ENCODE results near the gene WHRN.
A peak's percentile ranks its signal among the peaks of the same experiment; 100 is the strongest.

The WHRN gene

DNA sequence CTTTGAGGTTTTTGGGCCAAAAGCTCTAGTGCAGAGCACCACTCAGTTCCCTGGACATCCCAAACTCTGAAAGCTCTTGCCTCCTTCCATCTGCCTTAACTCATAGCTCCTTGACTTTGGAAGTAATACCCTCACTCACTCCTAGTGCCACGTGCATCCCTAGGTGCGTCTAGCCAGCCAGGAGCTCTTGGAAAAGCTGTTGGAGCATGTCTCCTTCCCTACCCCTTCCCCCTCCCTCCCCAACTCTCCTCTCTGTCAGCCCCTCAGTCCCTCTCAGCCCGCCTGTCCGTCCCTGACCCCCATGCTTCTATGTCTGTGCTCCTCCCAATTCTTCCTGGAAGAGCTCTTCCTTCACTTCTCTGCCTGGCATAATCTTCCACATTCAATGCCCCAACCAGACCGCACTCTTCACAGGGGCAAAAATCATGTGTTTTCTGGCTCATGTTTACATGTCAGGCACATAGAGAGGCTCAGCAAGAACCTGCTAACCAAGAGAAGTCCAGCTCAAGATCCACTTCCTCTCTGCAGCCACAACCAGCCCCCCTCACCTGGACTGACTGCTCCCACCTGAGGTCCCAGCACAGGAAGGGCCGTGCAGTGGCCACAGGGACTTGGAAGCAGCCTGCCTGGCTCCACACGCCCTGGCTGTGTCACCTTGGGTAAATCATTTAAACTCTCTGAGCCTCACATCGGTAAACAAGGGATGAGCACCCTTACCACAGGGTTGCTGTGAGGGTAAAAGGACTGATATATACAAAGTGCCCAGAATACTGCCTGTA lies 58.4 kb downstream of the WHRN start:
- DNase-seq, result no peak

DNA sequence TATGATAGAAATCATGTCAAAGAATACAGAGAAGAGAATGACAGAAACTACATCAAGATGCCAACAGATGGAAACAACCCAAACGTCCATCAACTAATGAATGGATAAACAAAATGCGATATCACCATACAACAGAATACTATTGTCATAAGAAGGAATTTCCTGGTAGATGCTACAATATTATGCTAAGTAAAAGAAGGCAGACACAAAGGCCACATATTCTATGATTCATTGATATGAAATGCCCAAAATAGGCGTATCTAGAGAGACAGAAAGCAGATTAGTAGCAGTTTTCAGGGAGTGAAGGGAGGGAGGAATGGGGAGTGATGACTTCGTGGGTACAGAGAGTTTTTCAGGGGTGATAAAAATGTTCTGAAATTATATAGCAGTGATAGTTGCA lies 59.2 kb downstream of the WHRN start:
- no peak for DNase-seq

DNA sequence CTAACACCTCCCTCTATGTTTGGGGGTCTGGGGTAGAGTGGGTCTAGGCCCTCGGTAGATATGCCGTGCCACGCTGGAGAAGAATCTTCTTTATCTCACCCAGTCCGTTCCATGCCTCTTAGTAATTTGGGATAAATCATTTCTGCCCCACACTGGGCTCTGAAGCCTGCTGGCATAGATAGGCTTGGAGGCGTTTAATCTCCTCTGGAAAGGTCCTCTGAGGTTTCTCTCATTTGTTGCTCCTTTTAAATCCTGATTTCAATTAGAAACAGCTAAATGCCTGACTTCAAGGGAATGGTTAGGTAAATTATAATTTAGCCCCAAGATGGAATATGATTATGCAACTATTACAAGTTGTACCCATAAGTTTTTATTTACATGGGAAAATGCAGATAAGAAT lies 59.7 kb downstream of the WHRN start:
- DNase-seq, result no peak

DNA sequence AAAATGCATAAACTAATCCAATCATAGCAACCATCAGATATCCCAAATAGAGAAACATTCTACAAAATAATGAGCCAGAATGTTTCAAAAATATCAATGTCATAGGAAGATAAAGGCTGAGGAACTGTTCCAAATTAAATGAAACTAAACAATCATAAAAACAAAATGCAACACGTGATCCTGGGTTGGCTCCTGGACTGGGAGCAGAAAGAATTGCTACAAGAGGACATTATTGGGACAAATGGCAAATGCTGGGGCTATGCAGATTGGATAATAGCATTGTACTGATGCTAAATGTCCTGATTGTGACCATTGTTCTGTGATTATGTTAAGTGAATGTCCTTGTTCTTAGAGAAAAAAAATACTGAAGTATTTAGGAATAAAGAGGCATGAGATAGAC lies 63.3 kb downstream of the WHRN start:
- no peak for DNase-seq

DNA sequence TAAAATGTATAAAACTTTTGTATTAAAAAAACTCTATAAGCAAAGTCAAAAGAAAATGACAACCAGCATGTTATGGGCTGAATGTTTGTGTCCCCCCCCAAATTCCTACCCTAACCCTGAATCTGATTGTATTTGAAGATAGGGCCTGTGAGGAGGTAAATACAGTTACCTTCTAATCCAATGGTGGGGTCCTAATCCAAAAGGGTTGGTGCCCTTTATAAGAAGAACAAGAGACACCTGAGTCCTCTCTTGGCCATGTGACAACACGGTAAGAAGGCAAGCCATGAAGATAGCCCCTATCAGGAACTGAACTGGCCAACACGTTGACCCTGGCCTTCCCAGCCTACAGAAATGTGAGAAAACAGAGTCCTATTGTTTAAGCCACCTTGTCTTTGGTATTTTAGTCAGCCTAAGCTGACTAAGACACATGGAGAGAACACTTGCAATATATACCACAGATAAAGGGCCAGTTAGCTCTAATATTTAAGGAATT lies 67.8 kb downstream of the WHRN start:
- no peak for DNase-seq

DNA sequence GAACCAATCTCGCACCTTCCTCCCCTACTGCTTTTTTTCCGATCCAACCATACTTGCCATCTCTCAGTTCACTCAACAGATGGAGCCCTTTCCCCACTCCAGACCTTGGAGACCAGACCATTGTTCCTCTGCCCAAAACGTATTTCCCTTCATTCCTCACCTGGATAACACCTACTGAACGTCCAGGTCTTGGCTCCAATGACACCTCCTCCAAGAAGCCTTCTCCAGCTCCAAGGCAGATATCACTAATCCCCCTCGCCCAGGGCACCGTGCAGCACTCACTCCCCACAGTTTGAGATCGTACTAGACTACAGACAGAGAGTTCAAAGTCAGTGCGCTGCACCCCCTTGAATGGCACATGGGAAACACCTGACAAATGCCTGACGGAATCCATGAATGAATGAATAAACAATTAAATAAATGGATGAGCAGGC lies 70.4 kb downstream of the WHRN start:
- DNase-seq, result peak; percentile 37

DNA sequence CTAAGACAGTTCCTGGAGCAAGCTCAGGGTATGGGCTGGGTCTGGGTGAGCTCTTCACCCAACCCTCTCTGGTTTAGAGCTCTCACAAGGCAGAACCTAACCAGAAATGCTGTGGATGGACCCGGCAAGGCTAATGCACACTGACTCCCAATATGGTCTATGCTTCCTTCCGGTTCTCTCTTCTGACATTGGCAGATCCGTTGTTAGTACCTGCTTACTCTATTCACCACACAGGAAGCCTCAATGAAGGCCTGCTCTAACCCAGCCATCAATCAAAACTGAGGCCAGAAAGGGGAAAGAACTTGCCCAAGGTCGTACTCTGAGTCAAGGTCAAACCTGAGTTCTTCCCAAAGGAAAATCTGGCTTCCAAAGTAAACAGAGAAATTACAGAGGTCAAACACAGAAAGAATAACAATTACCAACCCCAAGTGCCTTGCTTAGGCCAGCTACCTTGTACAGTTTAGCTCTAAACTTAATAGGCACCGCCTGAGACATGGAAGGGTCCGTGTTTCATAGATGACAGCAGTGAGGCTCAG lies 71.5 kb downstream of the WHRN start:
- DNase-seq, result no peak

DNA sequence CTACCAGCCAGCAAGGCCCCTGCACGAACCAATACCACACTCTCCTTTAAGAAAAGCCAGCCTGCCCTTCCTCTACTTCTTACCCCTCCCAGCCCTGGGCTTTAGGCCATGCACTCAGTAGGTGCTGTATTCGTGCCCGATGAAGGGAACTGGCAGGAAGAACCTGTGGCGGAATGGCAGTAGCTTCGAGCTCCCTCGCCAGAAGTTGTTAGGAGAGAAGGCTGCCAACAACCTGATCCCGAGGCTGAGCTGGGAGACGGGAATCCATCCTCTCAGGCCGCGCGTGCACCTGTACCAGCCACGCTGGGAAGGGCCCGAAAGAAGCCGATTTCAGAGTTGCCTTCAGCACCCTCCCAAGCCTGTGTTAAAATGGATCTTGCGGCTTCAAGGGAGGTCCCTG lies 72.2 kb downstream of the WHRN start:
- no peak for DNase-seq

DNA sequence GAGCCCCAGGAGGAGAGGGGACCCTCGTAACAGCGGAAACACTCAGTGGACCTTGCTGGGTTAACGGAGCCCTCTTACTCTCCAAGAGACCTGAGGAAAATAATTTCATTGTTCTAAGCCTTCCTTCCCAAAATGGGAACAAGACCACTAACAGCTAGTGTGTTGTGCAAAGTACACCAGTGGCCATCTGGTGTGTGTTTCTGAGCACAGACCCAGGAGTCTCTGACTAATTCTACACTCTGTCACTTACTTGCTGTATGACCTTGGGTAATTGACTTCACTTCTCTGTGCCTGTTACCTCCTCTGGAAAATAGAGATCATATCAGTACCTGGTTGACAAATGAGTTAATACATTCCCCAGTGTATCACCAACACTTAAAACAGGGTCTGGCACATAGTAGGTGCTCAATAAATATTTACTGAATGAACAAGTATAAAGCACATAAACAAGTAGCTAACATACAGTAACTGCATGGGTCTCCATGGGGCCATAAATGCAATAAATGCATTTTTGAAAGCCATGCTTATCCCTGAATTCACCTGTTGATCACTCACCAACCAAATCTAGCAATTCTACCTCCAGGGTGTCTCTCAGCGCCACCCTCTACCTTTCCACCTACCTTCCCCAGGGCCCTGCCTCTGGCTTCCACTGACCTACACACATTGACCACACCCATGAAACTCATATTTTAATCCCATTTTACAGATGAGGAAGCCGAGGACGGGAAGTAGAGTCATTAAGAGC lies 72.8 kb downstream of the WHRN start:
- DNase-seq, result no peak

DNA sequence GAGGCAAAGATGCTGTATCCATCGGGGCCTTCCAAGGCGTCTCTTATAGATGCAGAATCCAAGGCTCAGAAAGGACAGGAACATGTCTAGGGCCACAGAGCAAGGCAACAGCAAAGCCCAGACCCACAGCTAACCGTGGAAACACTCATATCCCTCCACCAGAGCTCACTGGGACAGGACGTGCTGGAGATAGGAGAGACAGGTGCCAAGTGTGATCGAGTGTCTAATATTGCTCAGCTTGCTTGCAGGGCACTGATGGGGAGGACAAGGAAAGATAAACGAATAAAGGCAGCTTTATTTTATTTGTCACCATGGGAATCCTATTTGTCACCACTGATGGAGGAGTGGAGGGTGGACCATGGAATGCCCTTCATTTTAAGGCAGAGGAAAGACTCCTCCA lies 73.5 kb downstream of the WHRN start:
- no peak for DNase-seq

DNA sequence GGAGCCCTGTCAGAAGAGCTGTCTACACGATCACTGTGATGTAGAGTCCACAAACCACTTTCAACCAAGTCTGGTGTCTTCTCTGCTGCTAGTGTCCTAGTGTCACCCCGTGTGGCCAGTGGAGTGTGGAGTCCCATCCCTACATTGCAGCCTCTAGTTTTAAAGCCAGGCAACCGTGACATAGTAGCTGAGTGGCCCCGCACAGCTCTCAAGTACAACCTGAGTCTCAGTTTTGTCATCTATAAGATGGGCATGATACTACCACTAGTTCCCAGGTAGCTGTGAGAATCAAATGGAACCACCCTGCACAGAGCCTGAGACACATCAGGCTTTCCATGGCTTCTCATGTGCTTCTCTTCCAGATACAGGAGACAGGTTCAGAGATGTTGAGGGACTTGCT lies 74.3 kb downstream of the WHRN start:
- no peak for DNase-seq

DNA sequence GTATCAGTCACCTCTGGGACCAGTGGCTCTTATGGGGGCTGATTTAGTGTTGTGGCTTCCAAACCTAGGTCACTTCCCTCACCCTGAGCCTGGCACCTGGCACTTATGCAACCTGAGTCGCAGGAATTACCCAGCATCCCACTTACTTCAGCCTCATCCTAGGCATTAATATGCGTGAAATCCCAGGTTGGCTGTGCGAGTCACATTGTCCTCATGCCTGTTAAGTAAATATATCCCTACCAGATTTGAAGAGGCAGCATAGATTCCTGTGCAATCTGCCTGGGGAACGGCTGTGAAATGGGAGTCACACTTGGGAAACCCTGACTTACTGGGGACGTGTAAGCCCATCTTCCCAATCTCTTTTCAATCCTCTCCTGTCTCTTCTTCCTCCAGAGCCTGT lies 74.8 kb downstream of the WHRN start:
- DNase-seq, result no peak

DNA sequence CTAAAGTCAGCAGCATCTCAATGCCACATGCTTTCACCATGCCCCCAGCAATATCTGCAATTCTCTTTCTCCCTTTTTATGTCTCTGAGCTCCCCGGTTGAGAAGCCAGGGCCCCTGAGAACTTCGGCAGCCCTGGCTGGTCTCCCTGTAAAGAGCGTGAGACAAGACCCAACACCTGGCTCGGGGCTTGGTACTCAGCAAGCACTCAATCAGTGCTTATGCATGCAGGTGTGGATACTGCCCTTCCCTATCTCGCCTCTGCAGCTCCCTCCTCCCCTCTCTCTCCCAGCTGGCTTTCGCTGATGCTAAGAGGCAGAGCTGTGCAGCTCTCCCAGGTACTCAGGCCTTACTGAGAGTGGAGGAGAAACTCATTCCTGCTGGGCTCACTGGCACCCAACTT lies 75.8 kb downstream of the WHRN start:
- DNase-seq, result no peak

DNA sequence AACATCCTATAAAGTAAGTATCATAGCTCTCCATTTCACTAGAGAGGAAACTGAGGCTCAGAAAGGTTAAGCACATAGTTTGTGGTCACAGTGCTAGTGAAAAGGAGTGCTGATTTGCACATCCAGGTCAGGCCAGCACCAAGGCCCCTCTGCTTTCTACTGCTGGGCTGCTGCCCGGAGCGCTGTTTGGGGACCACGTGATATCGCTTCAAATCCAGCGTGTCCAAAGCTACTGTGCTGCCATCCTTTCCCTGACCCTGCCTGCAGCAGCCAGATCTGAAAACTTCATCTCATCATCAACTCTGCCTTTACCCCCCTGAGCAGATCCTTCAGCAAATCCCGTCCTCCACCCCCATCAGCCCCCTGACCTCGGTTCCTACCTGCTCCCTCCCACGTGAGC lies 76.8 kb downstream of the WHRN start:
- DNase-seq, result no peak

DNA sequence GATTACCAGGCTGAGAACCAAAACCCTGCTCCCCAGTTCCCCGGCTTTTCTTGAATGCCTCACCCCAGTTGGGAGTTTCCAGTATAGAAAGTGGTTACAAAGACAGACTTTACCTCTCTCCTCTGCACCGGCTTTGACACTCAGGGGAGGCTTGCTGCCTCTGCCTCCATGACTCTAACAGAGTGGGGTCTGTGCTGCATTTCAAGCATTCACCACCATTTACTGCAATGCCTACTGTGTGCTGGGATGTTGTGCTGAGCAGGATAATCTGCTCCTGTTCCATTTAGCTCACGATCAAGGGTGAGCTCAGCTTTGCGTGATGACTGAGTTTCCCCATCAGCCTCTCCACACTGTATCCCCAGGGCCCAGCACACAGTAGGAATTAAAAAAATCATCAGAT lies 77.6 kb downstream of the WHRN start:
- DNase-seq, result no peak

DNA sequence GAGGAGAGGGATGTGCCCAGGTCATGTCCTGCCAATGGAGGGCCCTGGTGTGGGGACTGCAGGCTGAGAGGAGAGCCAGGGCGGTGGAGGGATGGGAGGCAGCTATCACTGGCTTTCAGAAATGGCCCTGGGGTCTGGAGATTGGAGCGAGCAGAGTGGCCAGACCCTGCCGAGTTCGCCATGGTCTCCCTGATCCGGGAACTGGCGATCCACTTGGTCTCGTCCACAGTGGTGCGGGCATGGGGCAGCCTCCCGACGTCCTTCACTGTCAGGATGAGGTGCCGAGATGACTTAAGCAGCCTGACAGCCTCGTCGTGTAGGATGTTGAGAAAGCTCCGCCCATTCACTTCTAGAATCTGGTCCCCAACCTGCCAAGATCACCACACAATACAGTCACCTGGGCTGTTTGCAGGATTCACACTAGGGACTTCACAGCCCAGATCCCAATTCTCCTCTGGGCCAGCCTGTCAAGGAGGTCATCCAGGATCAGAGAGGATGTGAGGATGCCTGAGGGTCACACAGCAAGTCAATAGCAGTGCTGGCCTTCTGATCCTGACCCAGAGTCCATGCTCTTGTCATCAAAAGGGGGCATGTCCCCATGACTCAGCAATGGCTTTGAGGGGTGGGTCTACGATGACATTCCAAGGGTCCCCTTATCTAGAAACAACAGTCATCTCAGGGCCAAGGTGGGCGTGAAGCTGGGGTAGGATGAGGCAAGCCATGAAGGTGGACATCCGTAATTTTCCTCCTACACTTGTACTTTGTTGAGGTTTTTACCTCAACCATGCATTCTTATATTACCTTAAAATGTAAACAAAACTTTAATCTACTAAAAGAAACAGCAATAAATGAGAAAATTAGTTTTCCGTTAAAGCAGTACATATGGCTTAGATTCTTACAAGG lies 79.0 kb downstream of the WHRN start:
- DNase-seq, result no peak

DNA sequence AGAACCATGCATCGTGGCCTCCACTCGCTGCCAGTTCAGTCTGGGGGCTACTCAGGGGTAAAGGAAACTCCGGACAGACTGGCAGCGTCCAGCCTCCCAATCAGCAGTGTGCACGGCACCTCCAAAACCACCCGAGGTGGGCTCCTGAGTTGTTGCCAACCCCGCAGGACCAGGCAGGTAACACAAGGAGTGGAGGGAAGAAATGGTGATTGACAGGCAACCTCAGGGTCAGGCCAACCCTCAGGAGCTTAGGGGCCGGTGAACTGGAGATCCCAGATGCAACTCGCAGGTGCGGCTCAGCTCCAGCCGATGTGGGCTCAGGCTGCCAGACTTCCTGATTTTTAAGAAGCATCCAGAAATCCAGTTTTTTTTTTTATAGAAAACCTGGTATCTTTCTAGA lies 80.1 kb downstream of the WHRN start:
- DNase-seq, result no peak

DNA sequence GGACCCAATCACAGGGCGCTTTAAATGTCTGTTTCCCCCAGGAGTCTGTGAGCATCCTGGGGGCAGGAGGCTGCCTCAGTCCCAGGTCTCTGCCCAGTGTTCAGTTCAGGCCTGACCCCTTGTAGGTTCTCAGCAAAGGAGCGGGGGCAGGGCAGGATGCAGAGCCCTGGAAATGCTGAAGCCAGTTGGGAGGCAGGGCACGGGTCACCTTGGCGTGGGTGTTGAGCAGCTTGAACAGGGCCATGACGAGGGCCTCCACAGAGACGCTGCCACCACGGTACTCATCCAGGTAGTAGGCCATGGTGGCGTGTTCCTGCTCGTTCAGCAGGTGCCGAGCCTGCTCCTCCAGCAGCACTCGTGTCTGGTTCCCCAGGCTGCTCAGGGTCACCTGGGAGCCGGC lies 81.1 kb downstream of the WHRN start:
- no peak for DNase-seq

DNA sequence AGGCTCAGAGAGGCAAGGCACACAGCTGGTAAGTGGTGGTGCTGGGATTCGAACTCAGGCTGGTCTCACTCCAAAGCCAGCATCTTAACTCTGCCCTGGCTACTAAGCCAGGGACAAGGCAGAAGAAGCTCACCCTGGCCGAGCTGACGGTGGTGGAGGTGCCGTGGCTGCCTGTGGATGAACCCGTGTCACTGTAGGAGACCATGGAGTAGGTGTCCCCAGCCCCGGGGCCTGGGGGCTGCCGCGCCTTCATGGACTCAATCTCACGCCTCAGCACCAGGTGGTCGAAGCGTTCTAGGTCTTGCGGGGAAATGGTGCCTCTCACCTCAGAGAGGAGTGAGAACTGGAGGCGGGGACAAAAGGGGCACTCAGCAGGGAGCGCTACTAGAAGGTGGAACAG lies 82.1 kb downstream of the WHRN start:
- DNase-seq, result no peak

DNA sequence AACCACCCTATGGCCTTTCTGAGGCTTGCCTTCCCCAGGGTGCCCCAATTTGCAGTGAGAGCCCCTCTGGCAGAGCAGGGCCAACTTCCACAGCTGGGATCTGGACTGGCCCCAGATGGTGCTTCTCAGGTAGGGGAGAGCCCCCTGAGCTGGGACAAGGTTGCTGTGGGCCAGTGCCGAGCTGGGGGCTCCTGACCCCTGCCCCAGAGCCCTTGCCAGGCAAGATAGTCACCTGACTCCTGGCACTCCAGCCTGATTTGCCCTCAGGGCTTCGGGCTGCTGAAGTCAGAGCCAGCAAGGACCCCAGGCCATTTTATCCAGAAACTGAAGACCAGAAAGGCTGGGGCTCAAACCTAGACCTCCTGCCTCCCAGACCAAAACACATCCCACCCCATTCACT lies 84.1 kb downstream of the WHRN start:
- no peak for DNase-seq

DNA sequence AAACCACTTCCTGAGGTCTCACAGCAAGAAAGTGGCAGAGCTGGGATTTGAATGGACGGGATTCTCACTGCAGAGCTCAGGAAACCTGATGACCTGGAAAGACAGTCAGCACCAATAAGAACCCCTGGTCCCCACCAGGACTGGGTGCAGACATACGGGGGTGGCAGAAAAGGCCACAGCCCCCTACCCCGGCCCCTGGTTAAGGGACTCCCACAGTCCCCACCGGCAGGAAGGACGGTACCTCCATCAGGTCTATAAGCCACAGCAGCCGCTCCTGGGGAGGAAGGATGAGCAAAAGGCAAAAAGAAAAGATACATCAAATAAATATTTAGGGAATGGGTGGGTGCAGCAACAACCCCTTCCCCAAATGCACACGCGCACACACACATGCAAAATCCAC lies 85.5 kb downstream of the WHRN start:
- DNase-seq, result no peak

DNA sequence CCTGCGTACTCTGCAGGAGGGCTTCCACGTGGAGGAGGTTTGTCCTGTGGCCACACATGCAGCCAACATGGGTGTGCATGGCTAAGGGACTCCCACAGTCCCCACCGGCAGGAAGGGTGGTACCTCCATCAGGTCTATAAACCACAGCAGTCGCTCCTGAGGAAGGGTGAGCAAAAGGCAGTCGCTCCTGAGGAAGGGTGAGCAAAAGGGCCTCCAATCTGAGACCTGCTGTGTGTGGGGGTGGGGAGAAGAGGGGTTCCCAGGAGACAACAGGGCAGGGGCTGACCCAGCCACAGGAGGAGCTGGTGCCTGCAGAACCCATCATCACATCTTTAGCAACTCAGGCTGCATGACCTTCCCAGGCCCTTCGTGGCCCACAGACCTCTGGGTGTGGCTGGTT lies 87.2 kb downstream of the WHRN start:
- DNase-seq, result no peak

DNA sequence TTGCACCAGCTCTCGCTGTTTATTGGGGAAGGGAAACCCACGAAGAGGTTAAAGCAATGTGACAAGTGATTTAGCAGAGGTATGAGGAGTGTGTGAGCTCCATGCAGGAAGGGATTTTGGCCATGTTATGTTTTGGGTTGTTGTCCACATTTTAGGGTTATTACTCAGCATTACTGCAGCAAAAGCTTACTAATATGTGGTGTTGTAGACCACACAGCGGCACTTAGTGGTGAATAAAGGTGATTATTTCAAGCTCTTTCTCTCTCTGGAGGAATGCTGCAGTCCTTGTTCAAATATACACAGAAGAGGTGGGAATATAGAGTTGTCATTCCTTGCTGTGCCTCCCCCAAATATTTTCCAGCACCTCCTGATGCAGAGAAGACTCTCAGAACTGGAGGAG lies 87.8 kb downstream of the WHRN start:
- DNase-seq, result no peak
